Activated gamma-delta T cell (primary cell): Measurements from ENCODE around the gene TRIM17.

Experiments
- DNase-seq: peaks from one replicate; lab custom pipeline; 2025; lab: John Stamatoyannopoulos, UW

Gene TRIM17

GRCh38 chr1:228378873-228379460 is 37.7 kb downstream of the TRIM17 start:
- DNase-seq: no peak

- no peak for DNase-seq
These were observed 38.4 kb downstream of the TRIM17 start for GRCh38 chr1:228378090-228378872.

- DNase-seq: no peak
These were observed 39.0 kb downstream of the TRIM17 start for GRCh38 chr1:228377664-228378089.

- no peak for DNase-seq
These were observed 39.7 kb downstream of the TRIM17 start for GRCh38 chr1:228376651-228377631.

GRCh38 chr1:228376262-228376628 is 40.4 kb downstream of the TRIM17 start:
- no peak for DNase-seq

- DNase-seq: no peak
These were observed 40.9 kb downstream of the TRIM17 start for GRCh38 chr1:228375578-228376261.

GRCh38 chr1:228374711-228375577 is 41.7 kb downstream of the TRIM17 start:
- DNase-seq: no peak

- DNase-seq: no peak
These were observed 42.7 kb downstream of the TRIM17 start for GRCh38 chr1:228373681-228374571.

GRCh38 chr1:228373004-228373680 is 43.5 kb downstream of the TRIM17 start:
- no peak for DNase-seq

- no peak for DNase-seq
These were observed 44.3 kb downstream of the TRIM17 start for GRCh38 chr1:228372183-228373003.

GRCh38 chr1:228371741-228372182 is 44.9 kb downstream of the TRIM17 start:
- no peak for DNase-seq

- DNase-seq: no peak
These were observed 45.5 kb downstream of the TRIM17 start for GRCh38 chr1:228370941-228371740.

- no peak for DNase-seq
These were observed 46.2 kb downstream of the TRIM17 start for GRCh38 chr1:228370439-228370940.

- DNase-seq: no peak
These were observed 46.8 kb downstream of the TRIM17 start for GRCh38 chr1:228369608-228370438.

- no peak for DNase-seq
These were observed 47.7 kb downstream of the TRIM17 start for GRCh38 chr1:228368801-228369607.
